Endothelial cell of umbilical vein (primary cell): ENCODE measurements around the gene FAM120A.

Source experiments
- EZH2 ChIP-seq: IDR thresholded peaks from 2 replicates; pipeline ENCODE4 v1.6.1; 2012; ENCODE audit warnings: borderline replicate concordance, low read depth, mild to moderate bottlenecking, moderate library complexity, low read length, inconsistent platforms; ENCODE audit not compliant: severe bottlenecking
- POLR2A ChIP-seq: IDR thresholded peaks from 2 replicates; pipeline ENCODE4 v1.6.1; 2012; ENCODE audit warnings: low read depth, mild to moderate bottlenecking, control low read depth, low read length
- POLR2AphosphoS5 ChIP-seq: IDR thresholded peaks from 2 replicates; pipeline ENCODE4 v1.6.1; 2012; ENCODE audit warnings: low read depth, mild to moderate bottlenecking, control low read depth, low read length, moderate library complexity; ENCODE audit not compliant: insufficient read depth
- TF ChIP-seq, protein P1 (sequence below), 2 donors: IDR thresholded peaks; 1 replicate in 1 of 2; 2 replicates in 1 of 2; pipeline ENCODE4 v1.5.1; 2011; ENCODE audit warnings: low read length in 2 of 2, mild to moderate bottlenecking in 2 of 2, moderate library complexity in 2 of 2, control low read depth in 1 of 2, inconsistent platforms in 1 of 2, low read depth in 1 of 2; ENCODE audit not compliant: insufficient read depth in 1 of 2; ENCODE audit errors: extremely low read depth in 1 of 2
- TF ChIP-seq, protein P2 (sequence below): IDR thresholded peaks from 2 replicates; pipeline ENCODE4 v1.6.1; 2011; ENCODE audit not compliant: insufficient read depth, insufficient read length

DNA sequence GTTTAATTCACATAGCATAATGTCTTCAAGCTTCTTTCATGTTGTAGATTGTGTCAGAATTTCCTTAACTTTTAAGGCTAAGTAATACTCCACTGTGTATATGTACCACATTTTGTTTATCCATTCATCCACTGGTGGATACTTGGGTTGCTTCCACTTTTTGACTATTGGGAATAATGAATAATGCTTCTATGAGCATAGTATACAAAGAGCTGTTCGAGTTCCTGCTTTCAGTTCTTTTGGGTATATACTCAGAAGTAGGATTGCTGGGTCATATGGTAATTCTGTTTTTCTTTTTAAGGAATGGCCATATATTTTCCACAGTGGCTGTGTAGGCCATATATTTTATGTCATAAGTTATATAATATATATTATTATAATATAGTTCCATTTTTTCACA lies 5.5 kb downstream of the FAM120A start:
- TF ChIP-seq, protein P1, sequence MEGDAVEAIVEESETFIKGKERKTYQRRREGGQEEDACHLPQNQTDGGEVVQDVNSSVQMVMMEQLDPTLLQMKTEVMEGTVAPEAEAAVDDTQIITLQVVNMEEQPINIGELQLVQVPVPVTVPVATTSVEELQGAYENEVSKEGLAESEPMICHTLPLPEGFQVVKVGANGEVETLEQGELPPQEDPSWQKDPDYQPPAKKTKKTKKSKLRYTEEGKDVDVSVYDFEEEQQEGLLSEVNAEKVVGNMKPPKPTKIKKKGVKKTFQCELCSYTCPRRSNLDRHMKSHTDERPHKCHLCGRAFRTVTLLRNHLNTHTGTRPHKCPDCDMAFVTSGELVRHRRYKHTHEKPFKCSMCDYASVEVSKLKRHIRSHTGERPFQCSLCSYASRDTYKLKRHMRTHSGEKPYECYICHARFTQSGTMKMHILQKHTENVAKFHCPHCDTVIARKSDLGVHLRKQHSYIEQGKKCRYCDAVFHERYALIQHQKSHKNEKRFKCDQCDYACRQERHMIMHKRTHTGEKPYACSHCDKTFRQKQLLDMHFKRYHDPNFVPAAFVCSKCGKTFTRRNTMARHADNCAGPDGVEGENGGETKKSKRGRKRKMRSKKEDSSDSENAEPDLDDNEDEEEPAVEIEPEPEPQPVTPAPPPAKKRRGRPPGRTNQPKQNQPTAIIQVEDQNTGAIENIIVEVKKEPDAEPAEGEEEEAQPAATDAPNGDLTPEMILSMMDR (IDR thresholded peaks at IDR 0.05; ENCODE audit: extremely low read depth in 1 of 2, insufficient read depth in 1 of 2, low read depth in 1 of 2, low read length in 2 of 2): no peak
- TF ChIP-seq POLR2AphosphoS5 (no peak), EZH2 (no peak), POLR2A (no peak)
- TF ChIP-seq, protein P2, sequence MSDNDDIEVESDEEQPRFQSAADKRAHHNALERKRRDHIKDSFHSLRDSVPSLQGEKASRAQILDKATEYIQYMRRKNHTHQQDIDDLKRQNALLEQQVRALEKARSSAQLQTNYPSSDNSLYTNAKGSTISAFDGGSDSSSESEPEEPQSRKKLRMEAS: no peak
